GM21717 (cell line): ENCODE data around the gene ACIN1.

Source experiments
- ATAC-seq: cut with Tn5 transposase; IDR thresholded peaks from one replicate; pipeline ENCODE4 v1.9.1; 2021; ENCODE audit warnings: mild to moderate bottlenecking, moderate library complexity; ENCODE audit not compliant: unreplicated experiment

ACIN1 gene

GRCh38 chr14:23089498-23090253 is 5.3 kb downstream of the ACIN1 start:
- no peak for ATAC-seq

- ATAC-seq, result no peak
These were observed 8.4 kb downstream of the ACIN1 start for GRCh38 chr14:23086565-23086964.

DNA sequence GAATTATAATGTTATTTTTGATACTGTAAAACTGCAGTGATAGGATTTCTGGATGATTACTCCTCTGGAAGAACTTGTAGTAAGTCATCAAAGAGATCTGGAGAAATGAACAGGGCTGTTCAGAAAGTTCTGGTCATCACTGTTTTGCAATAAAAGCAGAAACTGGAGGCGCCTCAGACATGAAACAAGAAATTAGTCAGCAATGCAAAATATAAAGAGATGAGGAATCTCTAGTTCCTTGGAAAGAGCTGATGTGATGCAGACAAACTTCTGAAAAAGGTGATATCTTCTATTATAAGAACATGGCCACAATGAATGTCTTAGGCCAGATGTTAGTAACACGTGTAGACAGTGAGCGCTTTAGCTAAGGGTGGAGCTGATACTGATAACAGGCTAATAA is 9.5 kb downstream of the ACIN1 start:
- no peak for ATAC-seq

- no peak for ATAC-seq
These were observed 14.5 kb downstream of the ACIN1 start for GRCh38 chr14:23080474-23080873.

DNA sequence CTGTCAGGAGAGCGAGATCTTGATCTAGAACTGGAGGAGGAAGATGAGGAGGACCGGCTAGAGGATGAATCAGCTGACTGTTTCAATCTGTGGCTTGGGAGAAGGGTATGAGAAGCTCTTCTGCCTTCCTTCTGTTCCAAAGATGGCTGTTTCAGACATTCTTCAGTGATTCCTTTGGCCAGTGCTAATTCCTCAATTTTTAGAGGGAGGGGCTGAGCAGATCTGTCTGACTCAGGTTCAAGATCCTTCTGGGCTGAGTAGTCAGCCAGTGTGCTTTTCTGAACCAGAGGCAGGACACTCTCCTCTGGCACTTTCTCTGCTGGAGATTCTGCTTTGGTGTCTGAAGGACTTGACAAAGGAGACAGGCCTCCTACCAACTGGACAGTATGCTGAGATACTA is 15.2 kb downstream of the ACIN1 start:
- no peak for ATAC-seq

- ATAC-seq, result no peak
These were observed 16.2 kb downstream of the ACIN1 start for GRCh38 chr14:23078692-23079116.

GRCh38 chr14:23077962-23078361 is 17.0 kb downstream of the ACIN1 start:
- ATAC-seq, result no peak

GRCh38 chr14:23076785-23077408 is 18.0 kb downstream of the ACIN1 start:
- ATAC-seq, result no peak

DNA sequence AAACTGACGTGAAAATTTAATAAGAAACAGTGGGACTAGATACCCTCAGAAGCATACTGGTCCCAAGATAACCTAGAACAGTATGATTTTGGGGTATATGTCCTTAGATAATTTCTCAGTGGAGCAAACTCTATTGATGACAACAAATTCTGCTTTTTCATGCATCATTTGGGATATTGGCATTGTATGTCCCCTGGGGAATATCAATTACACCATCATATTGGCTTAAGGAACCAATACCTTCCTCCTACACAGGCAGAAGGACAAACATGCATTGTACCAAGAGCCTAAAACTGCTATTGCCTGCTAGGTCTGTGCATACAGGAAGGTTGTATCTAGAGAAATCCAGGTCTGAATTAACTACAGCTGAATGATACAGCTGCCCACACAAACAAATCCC is 20.0 kb downstream of the ACIN1 start:
- ATAC-seq, result no peak

DNA sequence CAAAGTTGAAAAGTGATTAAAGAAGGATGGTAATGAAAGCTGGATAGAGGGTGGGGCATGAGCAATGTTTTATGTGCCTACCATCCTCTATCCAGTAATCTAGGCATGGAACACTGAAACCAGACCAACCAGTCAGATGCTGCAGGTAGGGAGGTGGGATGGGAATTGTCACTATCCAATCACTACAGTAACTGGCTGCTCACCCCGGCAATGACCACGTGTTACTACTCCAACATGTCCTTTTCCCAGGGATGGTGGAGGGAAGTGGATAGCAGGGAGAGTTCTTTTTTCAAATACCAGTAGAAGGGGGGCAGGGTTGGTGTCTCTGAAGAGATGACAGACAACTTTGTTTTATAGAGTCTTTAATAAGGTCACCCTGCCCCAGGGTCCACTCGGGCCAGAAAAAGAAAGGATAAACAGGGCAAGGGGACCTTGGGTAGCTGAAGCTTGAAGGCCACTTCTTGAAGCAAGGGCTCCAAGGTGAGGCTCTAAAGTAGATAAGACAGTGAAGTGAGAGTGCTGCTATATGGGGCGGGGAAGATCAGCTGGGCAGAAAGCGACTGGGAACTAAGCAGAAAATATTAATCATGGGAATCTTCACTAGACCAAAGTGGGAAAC is 22.9 kb downstream of the ACIN1 start:
- ATAC-seq, result peak; percentile 8

- ATAC-seq, result peak; percentile 67
These were observed 23.6 kb downstream of the ACIN1 start for GRCh38 chr14:23071244-23071920.

DNA sequence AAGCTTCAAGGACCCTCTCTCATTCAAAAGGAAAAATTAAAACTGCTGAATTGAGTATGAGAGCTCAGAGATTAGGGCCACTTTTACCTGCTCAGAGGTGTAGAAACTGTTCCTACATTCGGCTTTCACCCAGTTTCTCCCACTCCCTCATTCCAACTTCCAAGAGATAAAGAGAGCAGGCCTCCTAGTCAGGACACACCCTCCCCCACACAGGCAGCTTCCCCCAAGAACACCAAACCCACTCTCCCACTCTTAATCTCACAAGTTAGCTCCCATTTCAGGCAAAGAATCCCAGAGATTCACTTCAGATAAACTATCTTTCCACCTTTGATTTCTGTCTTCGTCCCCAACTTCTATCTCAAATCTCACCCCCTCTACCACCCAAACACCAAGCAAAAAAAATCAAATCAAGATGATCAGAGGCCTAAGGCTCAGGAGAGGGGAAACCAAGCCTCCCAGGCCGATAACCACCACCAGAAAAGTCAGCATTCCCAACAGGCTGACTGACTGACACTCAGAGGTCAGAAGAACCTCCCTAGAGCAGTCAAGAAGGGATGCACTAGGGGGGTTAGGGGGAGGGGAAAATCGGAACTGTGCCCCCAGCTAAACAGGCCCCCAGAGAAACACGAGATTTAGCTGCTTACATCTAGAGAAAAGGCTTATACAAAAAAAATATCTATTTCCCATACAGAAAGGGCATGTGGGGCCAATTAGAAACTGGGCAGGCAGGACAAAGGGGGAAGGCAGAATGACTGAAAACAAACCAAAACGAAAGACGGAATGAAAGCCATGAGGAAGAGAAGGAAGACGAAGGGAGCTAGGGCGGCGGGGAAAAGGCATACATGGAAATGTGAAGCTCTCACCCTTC is 24.4 kb downstream of the ACIN1 start:
- no peak for ATAC-seq

DNA sequence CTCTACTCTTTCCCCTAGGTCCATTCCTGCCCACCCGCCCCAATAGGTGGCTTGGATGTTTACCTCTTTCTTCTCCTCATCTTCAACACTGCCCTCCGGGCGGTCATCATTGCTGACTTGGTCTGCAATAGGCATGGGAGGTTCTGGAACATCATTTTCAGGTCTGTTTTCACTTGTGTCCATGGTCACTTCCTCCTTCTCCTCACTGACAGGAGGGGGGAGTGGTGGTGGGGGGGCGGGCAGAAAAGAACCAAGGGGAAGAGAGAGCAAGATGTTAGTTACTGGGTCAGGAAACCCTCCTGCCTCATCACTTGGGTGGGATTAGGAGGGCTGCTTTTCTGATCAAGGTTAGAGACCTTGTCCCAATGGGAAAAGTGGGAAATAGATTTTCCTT is 25.5 kb downstream of the ACIN1 start:
- no peak for ATAC-seq

- peak; percentile 57 for ATAC-seq
These were observed 26.0 kb downstream of the ACIN1 start for GRCh38 chr14:23068789-23069412.

DNA sequence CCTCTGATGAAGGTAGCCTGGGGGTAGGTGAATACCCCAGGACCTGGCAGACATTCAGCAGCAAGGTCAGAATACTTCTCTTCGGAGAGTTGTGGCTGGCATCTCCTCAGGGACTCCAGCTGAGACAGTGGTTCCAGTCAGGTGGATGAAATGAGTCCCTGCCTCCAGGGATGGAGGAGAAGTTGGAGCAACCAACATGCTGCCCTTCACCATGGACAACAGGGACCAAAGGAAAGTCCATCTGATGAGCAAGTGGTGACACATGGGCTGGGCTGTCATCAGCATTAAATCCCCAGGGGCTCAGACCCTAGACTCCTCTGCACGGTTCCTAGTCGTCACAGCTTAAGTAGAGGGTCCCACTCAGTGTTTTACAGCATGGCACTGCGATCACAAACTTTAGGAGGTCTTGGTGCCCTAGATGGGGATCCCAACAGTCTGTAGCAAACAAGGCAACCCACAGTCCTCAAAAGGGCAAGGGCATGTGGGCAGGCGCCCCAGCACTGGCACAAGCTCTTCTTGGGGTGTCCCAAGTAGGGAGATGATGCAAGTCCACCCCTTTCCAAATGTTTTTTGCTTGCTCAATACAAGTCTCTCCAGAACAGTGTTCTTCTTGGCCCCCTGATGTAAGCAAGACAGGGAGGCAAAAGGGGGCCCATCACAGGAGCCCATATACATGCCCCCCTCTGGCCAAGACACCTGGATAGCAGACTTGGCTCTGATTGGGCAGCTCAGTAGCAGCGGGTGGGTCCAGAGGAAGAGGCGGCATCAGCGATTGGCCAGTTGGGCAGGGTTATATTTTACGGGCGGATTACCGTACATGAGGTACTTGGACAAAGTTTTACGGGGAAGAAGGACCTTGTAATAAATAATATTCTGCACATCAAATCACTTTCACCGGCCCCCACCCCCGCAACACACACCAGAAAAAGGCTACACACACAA is 26.8 kb downstream of the ACIN1 start:
- no peak for ATAC-seq

GRCh38 chr14:23066855-23067744 is 27.8 kb downstream of the ACIN1 start:
- no peak for ATAC-seq

DNA sequence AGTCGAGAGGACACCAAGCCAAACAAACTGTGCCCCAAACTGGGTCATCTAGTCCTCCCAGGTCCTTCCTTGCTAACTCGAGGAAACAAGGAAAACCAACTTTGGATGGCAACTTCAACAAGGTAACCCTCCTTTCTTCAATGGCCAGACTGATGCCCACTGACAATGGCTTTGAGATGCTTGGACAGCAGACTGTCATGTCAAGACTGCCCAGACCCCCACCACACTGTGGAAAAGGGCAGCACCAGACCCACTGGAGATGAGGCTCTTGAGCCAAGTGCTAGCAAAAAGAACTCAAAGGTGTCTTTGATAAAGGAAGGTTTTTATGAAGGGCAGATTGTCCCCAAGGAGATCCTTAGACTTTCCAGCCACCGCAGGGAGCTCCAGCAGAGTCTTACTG is 28.6 kb downstream of the ACIN1 start:
- no peak for ATAC-seq

DNA sequence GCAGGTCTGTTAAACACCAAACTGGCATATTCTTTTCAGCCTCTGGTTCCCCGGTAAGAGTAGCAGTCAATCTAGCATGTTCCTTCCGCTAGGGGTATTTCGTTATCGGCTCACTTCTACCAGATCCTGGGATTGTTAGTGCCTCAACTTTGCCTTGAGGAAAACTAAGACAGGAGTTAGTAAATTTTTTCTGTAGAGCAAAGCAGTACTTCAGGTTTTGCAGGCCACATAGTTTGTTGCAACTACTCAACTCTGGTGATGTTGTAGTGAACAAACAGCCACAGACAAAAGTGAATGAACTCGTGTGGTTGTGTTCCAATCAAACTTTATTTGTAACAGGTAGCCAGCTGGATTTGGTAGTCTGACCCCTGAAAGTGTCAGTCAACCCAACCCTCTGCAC is 31.3 kb downstream of the ACIN1 start:
- ATAC-seq, result no peak
